GM12891 (cell line): ENCODE data around the gene ALG9.
"Not testable (repeated sequence)": the region's sequence is repeated elsewhere in the genome, so short reads cannot be mapped to it uniquely, and the experiment has no call there.

Experiments
- DNase-seq: peaks from one replicate; pipeline ENCODE4 v3.0.0; 2011; ENCODE audit warnings: low spot score; ENCODE audit not compliant: insufficient read length
- FAIRE-seq: peaks from 2 replicates; lab custom pipeline; 2011; peaks lifted over from hg19 to GRCh38; lab: Jason Lieb, UNC
- PAX5 ChIP-seq: IDR thresholded peaks from 2 replicates; pipeline ENCODE4 v1.6.1; 2011; ENCODE audit warnings: low read length, moderate library complexity, mild to moderate bottlenecking; ENCODE audit not compliant: insufficient read depth, severe bottlenecking
- POLR2A ChIP-seq: IDR thresholded peaks from 2 replicates; pipeline ENCODE4 v1.6.1; 2011; ENCODE audit warnings: low read depth, low read length, control low read depth
- POLR2AphosphoS5 ChIP-seq: IDR thresholded peaks from 2 replicates; pipeline ENCODE4 v1.6.1; 2011; ENCODE audit warnings: low read depth, low read length, control low read depth
- POU2F2 ChIP-seq: IDR thresholded peaks from 2 replicates; pipeline ENCODE4 v1.6.1; 2011; ENCODE audit warnings: low read depth, mild to moderate bottlenecking, control low read depth, low read length, moderate library complexity
- SPI1 ChIP-seq: IDR thresholded peaks from 2 replicates; pipeline ENCODE4 v1.6.1; 2011; ENCODE audit warnings: low read depth, low read length, control low read depth
- TAF1 ChIP-seq: IDR thresholded peaks from 2 replicates; pipeline ENCODE4 v1.6.1; 2011; ENCODE audit warnings: low read depth, low read length, control low read depth

ALG9 gene

DNA sequence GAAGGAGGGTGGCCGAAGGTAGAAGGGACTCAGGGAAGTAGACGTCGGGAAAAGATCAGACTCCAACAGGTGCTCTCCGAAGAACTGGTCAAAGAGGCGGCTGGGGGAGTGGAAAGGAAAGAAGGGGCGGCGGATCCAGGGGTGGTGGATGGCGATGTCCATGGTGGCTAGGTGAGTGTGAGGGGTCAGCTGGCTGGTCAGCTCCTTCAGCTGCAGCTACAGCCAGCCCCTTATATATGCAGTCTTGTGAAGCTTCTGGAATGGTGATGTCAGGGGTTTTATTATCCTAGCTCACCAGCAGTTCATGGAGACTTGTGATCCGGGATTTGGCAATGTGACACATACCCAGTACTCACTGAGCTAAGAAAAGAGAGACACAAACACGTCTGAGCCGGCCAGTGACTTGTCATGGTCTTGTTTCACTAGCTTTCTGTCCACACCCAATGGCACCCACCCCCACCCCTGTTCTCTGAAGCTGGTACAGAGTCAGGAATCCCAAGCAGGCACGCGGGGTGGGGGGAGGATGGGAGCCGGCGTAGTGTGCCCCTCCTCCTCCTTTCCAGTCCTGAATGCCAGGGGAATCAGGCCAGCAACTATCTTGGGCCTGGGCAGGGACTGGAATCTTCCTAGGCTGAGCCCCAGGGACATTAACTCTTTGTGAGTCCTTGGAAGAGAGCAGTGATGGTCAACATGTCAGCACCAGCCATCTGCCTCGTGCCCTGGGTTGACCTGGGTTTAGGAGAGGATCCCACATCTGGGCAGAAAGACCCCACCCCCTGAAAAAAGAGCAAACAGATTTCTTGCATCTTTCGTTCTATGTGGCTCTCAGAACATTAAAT lies 40.4 kb upstream of the ALG9 start, which contains the start of gene CRYAB:
Gene CRYAB, minus strand, starts transcription at position 208 of the 839 bp plus-strand sequence. Its CDS starts 46 bp downstream, at position 162.
- DNase-seq: no peak
- TF ChIP-seq POU2F2 (no peak), PAX5 (no peak), POLR2A (no peak), SPI1 (no peak), TAF1 (no peak), POLR2AphosphoS5 (no peak)
- FAIRE-seq: no peak

DNA sequence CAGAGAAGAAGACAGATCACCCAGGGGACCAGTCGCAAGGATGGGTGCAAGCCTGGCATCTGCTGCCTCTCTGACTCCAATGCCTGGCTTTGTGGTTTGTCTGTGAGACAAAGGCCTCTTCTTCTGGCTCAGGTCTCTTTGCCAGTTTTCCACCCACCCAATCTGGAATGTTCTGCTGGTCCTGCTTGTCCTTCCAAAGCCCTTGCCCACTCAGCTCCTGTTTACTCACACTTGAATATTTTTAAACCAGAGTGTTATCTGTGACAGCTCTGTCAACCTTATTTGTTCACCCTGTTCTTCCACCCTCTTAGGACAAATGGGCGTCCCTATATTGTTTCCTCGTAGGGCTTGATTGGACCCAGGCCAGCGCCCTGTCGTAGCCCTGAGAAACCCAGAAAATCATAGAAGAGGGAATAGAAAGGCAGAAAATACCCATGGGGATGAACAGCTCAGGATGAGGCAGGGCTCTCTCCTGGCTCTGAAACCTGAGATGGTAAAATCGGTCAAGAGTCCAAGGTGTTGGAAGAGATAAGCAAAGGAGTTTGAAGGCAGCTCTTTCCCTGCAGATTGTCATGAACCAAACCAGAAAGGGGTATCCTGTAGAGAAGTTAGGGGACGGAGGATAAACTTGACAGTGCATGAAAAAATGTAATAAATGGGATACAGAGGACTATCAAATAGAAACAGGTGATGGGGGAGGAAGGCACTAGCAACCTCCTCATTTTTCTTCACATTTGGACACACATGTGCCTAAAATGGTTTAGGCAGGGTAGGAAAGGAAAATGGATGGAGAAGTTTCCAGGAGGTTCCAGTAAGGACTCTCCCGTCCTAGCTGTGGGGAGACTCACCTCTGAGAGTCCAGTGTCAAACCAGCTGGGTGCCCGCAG lies 39.5 kb upstream of the ALG9 start:
- DNase-seq: no peak
- TF ChIP-seq PAX5: no peak
- no peak for TF ChIP-seq POU2F2
- no peak for TF ChIP-seq TAF1
- no peak for TF ChIP-seq POLR2AphosphoS5
- TF ChIP-seq SPI1: no peak
- no peak for TF ChIP-seq POLR2A
- FAIRE-seq: no peak

DNA sequence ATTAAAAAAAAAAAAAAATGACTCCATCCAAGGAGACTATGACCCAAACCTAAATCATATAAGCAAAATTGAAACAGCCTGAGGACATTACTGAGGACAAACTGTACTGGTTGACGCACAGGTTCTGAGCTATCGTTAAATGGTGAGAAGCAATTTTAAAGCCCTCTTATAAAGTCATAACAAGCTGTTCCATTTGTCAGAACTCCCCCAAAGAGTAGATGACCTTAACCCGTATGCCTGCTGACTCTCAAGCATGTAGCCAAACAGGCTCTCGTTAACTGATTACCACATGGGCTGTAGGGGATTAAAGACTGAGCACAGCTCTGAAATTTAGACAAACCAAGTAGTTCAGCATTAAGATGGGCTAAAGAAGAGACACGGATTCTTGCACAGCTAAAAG lies 38.0 kb upstream of the ALG9 start:
- no peak for TF ChIP-seq TAF1
- no peak for TF ChIP-seq SPI1
- TF ChIP-seq POU2F2: no peak
- TF ChIP-seq PAX5: no peak
- no peak for TF ChIP-seq POLR2A
- no peak for TF ChIP-seq POLR2AphosphoS5
- no peak for FAIRE-seq
- DNase-seq: no peak

DNA sequence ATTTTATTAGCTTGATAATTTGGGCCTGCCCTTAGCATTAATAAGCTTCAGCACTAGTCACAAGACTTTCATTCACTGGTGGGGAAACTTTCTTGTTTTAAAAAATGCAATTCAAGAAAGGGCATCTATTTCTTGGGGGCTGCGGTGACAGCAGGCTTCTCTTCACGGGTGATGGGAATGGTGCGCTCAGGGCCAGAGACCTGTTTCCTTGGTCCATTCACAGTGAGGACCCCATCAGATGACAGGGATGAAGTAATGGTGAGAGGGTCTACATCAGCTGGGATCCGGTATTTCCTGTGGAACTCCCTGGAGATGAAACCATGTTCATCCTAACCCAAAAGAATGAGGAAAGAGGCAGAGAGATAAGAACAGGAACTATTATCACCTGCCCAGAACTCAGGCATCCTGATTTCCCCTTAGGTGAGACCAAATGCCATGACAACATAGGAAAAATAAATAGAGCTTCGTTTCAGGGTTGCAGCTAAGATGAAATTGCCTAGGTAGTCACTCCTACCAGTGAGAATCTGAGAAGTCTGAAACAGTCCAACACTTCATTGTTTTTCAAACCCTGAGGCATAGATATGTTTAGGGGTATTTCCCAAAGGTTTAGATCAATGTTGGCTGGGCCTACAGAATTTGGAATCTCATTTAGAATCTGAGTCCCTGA lies 37.4 kb upstream of the ALG9 start:
- no peak for TF ChIP-seq POLR2AphosphoS5
- TF ChIP-seq PAX5: no peak
- no peak for TF ChIP-seq SPI1
- no peak for TF ChIP-seq TAF1
- TF ChIP-seq POU2F2: no peak
- no peak for TF ChIP-seq POLR2A
- FAIRE-seq (no peak), DNase-seq (no peak)

DNA sequence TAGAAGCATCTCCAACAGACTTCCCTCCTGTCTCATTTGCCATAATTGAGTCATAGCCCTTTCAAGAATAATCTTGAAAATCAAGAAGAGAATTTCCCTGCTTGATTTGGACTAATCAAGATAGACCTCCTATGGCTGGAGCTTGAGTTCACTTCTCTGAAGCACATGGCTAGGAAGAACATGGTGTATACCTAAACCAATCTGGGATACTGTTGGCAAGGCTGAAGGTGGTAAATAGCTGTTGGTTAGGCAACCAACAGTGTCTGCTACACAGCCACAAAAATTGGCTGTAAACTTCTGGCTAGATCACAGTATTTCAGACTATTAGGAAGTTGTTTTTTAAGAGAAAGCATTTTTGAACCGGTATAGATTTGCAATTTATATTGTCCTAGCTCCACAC lies 35.3 kb upstream of the ALG9 start:
- DNase-seq (no peak), FAIRE-seq (no peak)
- TF ChIP-seq POU2F2: no peak
- TF ChIP-seq POLR2A: no peak
- TF ChIP-seq SPI1: no peak
- no peak for TF ChIP-seq TAF1
- TF ChIP-seq PAX5: no peak
- TF ChIP-seq POLR2AphosphoS5: no peak

DNA sequence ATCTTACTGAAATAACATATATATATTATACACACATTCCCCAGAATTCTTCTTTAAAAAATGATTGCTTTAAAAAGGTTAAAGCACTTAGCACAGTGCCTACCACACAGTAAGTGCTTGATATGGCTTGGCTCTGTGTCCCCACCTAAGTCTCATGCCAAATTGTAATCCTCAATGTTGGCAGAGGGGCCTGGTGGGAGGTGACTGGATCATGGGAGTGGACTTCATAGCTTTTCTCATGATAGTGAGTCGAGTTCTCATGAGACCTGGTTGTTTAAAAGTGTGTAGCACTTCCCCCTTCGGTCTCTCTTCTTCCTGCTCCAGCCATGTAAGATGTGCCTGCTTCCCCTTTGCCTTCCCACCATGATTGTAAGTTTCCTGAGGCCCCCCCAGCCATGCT lies 34.0 kb upstream of the ALG9 start:
- DNase-seq: no peak
- TF ChIP-seq SPI1 (no peak), POLR2A (no peak), POU2F2 (no peak), POLR2AphosphoS5 (no peak), TAF1 (no peak), PAX5 (no peak)
- FAIRE-seq: no peak

DNA sequence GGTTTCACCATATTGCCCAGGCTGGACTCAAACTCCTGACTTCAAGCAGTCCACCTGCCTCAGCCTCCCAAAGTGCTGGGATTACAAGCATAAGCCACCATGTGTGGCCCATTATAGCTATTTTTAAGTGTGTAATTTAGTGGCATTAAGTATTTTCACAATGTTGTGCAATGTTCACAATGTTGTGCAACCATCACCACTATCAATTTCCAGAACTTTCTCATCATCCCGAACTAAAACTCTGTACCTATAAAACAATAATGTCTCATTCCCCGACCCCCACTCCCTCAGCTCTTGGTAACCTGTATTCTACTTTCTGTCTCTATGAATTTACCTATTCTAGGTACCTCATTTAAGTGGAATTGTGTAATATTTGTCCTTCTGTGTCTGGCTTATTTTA lies 15.5 kb upstream of the ALG9 start:
- no peak for FAIRE-seq
- no peak for TF ChIP-seq POLR2AphosphoS5
- no peak for TF ChIP-seq POLR2A
- TF ChIP-seq POU2F2: no peak
- TF ChIP-seq TAF1: no peak
- no peak for TF ChIP-seq PAX5
- TF ChIP-seq SPI1: no peak
- no peak for DNase-seq

DNA sequence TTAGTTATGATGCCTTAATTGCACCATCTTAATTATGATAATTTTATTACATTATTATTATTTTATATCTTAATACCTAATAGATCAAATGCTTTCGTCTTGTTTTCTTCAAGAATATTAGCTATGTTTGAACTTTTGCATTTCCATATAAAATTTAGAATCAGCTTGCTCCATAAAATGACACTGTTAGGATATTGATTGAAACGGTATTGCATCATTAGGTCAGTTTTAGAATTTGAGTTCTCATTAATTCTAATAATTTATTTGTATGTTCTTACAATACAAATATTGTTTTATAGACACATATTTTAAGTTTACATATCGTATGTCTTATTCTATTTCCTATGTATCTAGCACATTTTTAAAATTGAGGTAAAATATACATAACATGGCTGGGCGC lies 14.7 kb upstream of the ALG9 start:
- FAIRE-seq (no peak), DNase-seq (no peak)
- TF ChIP-seq POLR2AphosphoS5 (no peak), POLR2A (no peak), TAF1 (no peak), POU2F2 (no peak), SPI1 (no peak), PAX5 (no peak)

DNA sequence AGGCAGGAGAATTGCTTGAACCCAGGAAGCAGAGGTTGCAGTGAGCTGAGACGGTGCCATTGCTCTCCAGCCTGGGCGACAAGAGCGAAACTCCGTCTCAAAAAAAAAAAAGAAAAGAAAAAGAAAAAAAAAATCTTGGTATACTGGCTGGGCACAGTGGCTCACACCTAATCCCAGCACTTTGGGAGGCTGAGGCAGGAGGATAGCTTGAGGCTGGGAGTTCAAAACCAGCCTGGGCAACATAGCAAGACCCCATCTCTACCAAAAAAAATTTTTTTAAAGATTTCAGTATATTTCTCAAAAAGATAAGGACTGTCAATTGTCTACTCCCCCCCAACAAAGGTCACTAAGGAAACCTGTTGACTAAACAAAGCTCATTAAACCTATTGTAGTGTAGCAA lies 13.7 kb upstream of the ALG9 start:
- FAIRE-seq, DNase-seq: not testable (repeated sequence)

DNA sequence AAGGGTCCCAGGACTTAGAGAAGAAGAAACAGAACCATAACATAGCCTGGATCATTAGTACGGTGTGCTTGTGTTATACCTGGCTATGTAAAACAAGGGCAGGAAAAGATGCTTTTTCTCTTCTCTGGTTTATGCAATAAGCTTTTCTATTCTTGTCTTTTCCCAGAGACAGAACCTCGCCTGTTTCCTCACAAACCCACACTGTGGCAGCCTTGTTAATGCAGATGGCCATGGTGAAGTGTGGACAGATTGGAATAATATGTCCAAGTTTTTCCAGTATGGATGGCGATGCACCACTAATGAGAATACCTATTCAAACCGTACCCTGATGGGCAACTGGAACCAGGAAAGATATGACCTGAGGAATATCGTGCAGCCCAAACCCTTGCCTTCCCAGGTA lies 10.8 kb upstream of the ALG9 start:
- FAIRE-seq (no peak), DNase-seq (no peak)
- no peak for TF ChIP-seq POU2F2
- TF ChIP-seq POLR2A: no peak
- no peak for TF ChIP-seq POLR2AphosphoS5
- TF ChIP-seq TAF1: no peak
- no peak for TF ChIP-seq SPI1
- TF ChIP-seq PAX5: no peak
